22Rv1 (cell line): ENCODE data around the gene PFKFB3.

Source experiments
- H3K27ac ChIP-seq: fragments of 450-650 bp; 2 replicates; pipeline ENCODE4 v1.5.1; 2017
- ZFX ChIP-seq: fragments of 450-650 bp; IDR thresholded peaks from 2 replicates; pipeline ENCODE4 v1.6.1; 2017; ENCODE audit warnings: antibody characterized with exemption, borderline replicate concordance
- TF ChIP-seq, protein P1 (sequence below): fragments of 450-650 bp; IDR thresholded peaks from 2 replicates; pipeline ENCODE4 v1.5.1; 2017; ENCODE audit warnings: mild to moderate bottlenecking

PFKFB3 gene

DNA sequence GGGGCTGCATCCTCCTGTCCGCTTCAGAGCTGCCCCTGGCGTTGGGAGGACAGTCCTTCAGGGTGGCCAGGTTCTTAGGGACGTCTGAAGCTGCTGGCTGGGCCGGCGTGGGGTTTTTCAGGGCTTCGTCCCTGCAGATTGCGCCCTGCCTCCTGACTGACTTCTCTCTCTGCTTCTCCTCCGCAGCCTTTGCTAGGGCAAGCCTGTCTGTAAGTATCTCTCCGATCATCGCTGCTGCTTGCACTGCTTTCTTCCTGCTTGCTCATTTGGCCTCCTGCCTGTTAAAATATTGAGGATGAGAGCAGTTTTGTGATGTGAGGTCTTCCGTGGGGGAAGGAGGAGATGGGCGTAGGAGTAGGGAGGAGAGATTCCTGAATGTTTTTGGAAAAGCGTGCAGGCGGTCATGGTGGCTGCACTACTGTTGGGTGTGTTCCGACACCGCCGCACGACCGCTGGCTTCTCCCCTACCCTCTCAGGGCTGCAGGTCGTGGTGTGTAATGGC, 25.3 kb downstream of the PFKFB3 start:
- no peak overlapping the region for H3K27ac ChIP-seq
- TF ChIP-seq, protein P1, sequence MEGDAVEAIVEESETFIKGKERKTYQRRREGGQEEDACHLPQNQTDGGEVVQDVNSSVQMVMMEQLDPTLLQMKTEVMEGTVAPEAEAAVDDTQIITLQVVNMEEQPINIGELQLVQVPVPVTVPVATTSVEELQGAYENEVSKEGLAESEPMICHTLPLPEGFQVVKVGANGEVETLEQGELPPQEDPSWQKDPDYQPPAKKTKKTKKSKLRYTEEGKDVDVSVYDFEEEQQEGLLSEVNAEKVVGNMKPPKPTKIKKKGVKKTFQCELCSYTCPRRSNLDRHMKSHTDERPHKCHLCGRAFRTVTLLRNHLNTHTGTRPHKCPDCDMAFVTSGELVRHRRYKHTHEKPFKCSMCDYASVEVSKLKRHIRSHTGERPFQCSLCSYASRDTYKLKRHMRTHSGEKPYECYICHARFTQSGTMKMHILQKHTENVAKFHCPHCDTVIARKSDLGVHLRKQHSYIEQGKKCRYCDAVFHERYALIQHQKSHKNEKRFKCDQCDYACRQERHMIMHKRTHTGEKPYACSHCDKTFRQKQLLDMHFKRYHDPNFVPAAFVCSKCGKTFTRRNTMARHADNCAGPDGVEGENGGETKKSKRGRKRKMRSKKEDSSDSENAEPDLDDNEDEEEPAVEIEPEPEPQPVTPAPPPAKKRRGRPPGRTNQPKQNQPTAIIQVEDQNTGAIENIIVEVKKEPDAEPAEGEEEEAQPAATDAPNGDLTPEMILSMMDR, result no peak
- no peak for TF ChIP-seq ZFX

DNA sequence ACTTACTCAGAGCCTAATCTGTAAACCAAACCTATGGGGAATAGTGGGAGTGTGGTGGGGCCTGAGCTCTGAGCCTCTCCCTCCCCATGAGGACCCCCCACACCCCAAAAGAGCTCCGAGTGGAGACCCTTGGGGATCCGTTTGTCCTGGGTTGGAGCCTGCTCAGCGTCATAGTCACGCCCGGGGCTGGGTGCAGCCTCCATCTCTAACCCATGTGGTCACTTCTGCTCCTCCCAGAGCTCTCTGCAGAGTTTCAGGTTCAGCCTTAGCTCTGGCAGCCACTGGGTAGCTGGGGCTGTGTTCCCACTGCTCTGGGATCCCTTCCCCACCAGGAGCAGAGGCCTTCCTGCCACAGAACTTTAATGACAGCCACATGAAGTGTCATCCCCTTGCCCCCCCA, 25.9 kb downstream of the PFKFB3 start:
- no peak overlapping the region for H3K27ac ChIP-seq

DNA sequence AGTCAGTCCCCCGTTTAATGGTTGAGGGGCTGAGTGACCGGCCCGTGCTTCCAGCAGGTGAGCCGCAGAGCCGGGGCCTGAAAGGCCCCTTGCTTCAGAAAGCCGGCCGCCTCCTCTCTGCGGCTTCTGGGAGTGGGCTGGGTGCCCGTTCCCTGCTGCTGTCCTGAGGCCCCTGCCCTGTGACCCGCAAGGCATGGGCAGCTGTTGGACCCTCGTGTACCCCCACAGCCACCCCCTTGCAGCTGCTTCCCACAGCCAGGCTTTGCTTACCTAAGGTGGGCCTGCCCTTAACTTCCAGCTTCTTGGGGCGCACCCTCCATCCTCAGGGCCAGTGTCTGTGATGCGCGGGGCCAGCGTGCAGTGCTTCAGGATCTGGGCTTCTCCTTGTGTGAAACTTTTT, 26.6 kb downstream of the PFKFB3 start:
- H3K27ac ChIP-seq, result no peak overlapping the region
- TF ChIP-seq ZFX, result no peak
- TF ChIP-seq, protein P1, result no peak

More for the DNA sequence above, 25.9 kb downstream of the PFKFB3 start:
- TF ChIP-seq, protein P1, result no peak
- no peak for TF ChIP-seq ZFX

DNA sequence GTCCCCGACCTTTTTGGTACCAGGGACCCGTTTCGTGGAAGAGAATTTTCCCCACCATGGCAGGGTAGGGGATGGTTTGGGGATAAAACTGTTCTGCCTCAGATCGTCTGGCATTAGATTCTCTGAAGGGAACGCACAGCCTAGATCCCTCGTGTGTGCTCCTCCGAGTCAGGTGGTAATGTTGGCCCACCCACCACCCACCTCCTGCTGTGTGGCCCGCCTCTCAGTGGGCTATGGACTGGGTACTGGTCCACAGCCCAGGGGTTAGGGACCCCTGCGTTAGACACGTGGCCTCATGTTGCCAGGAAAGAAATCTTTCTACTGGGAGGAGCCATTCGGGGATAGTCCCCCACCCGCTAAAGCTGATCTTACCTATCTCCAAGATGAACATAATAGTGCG, 27.0 kb downstream of the PFKFB3 start:
- TF ChIP-seq, protein P1, result no peak
- no peak for TF ChIP-seq ZFX
- no peak overlapping the region for H3K27ac ChIP-seq

DNA sequence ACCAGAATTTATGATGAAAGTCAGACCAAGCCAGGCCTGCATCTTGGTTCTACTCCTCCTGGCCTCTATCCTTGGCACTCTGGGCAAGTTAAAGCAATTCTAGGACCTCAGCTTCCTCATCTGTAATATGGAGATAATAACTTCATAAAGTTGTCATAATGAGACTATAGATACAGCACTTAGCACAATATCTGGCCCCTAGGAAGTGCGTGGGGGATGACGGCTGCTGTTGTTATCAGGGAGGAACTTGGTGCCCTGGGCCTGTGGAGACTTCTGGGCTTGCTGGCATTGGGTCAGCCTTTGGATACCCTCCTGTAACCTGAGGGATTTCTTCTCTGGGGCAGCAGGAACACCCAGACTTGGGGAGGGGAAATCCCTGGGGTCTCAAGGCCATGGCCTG, 27.6 kb downstream of the PFKFB3 start:
- TF ChIP-seq, protein P1, result no peak
- no peak for TF ChIP-seq ZFX
- no peak overlapping the region for H3K27ac ChIP-seq

DNA sequence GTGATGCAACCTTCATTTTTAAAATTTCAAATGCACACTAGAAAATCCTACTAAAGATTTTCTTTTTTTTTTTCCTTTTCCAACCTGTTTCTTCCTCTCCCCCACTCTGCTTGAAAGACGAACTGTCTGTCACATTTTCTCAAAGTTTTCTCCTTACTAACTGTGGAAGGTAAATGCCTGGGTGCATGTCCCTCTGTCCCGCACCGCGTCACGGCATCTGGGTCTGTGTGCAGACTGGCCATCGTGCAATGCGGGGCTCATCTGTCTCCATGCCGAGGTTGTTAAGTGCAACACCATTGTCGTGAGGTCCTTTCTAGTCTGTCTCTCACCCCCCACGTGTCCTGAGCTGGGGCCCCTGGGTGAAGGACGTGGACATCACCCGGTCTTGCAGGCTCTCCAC, 28.4 kb downstream of the PFKFB3 start:
- no peak overlapping the region for H3K27ac ChIP-seq
- TF ChIP-seq, protein P1, result no peak
- TF ChIP-seq ZFX, result no peak

DNA sequence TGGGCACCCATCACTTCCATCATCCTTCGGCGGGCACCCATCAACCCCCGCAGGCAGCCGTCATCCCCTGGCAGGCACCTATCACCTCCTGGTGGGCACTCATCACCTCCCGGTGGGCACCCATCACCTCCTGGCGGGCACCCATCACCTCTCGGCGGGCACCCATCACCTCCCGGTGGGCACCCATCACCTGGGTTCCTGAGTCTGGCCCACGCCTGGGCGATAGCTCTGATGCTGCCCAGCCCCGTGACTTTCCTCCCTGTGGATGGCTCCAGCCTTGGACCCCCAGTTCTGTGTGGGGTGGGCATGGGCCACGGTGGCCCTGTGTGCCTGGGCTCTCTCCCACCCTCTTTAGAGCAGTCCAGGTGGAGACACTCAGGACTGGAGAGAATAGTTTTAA, 29.0 kb downstream of the PFKFB3 start:
- H3K27ac ChIP-seq, result no peak overlapping the region
- TF ChIP-seq, protein P1, result no peak
